Measurements from ENCODE around the gene IDI2.
"Not testable (repeated sequence)": the region's sequence is repeated elsewhere in the genome, so short reads cannot be mapped to it uniquely, and the experiment has no call there.

IDI2 gene

DNA sequence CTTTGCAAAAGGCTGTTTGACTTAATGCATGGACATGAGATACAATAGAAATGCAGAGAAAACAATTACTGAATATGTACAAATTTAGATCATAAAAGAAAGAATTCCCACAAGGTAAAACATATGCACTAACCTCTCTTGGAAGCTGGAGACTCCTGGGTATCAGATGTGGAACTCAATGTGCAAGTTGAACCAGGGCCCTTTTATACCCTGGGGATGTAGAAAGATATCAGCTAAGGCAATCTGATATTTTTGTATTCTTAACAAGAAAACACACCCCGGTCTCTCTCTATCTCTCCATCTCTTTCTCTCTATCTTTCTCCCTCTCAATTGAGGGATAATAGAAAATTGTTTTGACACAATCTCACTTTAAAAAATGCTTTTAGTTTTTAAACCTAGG lies at the start of gene IDI2:
IDI2 (minus strand) TSS at position 177 of the 400 bp plus-strand sequence. CDS start 1,136 bp downstream, outside the sequence.
- DNase-seq = no peak

DNA sequence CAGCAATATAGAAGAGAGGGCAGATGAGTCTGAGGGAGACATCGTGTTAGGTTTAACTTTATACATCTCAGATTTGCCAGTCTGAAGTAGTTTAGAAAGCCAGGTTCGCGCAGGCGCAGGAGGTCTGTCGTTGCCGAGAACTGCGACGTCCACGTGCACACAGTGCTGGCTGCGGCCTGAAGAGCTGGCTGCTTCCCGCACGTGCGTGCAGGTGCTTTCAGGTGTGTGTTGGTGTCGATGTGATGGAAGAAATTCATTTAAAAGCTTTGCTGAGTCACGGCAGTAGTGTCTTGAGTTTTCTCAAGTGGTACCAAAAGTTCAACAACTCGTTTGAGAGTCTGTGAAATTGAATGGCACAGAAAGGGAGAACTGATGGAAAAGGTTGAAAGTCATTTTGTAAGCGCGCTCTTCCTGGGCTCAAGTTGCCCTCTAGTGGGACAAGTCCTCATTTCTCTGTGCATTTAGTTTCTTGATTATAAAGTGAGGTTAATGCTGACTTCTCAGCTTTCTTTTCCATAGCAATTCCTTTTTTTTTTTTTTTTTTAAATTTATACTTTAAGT lies 49.2 kb upstream of the IDI2 start:
- no peak for DNase-seq

- no peak for DNase-seq
Measured at GRCh38 chr10:1074052-1074747, 48.5 kb upstream of the IDI2 start.

GRCh38 chr10:1070919-1071318 lies 45.3 kb upstream of the IDI2 start:
- DNase-seq = no peak

- no peak for DNase-seq
Measured at GRCh38 chr10:1068380-1069361, 43.0 kb upstream of the IDI2 start.

DNA sequence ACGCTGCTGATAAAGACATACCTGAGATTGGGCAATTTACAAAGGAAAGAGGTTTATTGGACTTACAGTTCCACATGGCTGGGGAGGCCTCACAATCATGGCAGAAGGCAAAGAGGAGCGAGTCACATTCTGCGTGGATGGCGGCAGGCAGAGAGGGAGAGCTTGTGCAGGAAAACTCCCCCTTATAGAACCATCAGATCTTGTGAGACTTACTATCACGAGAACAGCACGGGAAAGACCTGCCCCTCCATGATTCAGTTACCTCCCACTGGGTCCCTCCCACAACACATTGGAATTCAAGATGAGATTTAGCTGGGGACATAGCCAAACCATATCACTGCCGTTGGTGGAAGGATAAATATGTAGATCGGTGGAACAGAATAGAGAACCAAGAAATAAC lies 41.1 kb upstream of the IDI2 start:
- not testable (repeated sequence) for DNase-seq

GRCh38 chr10:1064964-1065247 lies 39.2 kb upstream of the IDI2 start:
- no peak for DNase-seq

DNA sequence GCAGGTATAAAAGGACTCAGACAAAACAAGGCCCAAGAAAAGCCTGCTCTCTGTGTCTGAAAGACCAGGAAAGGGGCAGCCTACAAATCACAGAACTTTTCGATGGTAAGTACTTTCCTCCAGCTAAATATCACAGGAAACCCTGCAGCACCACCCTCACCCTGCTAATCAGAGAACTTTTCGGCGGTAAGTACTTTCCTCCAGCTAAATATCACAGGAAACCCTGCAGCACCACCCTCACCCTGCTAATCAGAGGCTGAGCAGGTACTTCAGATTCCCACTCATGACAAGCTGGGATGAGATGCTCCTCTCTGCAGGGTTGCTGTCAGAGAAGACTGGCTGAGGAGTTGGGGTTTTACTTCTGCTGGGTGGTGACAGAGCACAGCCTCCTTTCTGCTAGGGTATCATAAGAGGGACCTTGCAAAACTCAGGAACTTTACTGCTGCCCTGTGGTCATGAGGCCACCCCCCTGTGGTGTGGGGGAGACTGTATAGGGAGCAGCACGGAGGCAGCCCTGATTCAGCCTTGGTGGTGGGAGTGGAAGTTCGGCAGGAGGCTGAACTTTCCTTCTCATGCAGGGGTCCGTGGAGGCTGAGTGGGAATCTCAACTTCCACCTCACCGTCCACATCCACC lies 37.7 kb upstream of the IDI2 start:
- DNase-seq = no peak

- no peak for DNase-seq
Measured at GRCh38 chr10:1061930-1062774, 36.5 kb upstream of the IDI2 start.

- no peak for DNase-seq
Measured at GRCh38 chr10:1059902-1060301, 34.2 kb upstream of the IDI2 start.

DNA sequence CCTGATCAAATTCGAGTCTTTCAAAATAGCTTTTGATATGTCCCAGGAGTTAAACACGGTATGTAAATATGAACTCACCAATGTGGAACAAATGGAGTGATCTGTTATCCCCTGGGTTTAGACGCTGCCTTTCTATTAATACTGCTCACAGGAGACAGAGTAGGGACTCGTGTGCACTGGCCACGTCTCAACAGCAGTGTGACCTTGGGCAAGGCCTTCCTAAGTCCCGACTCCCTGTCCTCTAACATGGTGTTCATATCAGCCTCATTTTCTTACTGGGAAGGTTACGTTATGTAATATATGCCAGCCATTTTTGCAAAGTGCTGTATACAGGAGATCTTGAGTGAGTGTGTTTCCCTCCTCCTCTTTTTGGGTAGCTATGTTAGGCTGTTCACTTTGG lies 32.4 kb upstream of the IDI2 start:
- no peak for DNase-seq

DNA sequence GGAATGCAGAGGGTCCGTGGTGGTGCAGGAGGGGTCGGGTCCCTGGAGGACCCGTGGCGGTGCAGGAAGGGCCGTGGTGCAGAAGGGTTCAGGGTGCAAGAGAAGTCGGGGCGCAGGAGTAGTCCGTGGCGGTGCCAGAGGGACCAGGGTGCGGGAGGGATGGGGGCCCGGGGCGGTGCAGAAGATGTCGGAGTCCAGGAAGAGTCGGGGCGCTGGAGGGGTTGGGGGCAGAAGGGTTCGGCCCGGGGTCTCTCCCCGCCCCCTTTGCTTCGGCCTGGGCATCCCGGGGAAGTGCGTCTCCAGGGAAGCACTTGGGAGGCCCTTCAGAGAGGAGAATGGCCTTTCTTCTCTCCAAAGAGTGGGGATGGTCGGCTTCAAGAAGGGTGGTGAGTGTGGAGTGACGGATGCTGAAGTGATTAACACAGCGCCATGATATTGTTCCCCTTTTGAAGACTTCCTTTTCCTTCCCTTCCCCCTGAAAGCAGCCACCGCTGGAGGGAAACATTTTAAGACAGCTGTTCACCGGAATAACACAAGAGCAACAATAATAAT lies 31.5 kb upstream of the IDI2 start:
- DNase-seq = no peak

- peak; percentile 89 for DNase-seq
Measured at GRCh38 chr10:1056326-1057105, 30.9 kb upstream of the IDI2 start, which contains the start of gene WDR37. WDR37 (plus strand) TSS chr10:1056385; CDS start chr10:1072156, 15,771 bp downstream.

- DNase-seq = no peak
Measured at GRCh38 chr10:1054684-1055083, 29.0 kb upstream of the IDI2 start.

DNA sequence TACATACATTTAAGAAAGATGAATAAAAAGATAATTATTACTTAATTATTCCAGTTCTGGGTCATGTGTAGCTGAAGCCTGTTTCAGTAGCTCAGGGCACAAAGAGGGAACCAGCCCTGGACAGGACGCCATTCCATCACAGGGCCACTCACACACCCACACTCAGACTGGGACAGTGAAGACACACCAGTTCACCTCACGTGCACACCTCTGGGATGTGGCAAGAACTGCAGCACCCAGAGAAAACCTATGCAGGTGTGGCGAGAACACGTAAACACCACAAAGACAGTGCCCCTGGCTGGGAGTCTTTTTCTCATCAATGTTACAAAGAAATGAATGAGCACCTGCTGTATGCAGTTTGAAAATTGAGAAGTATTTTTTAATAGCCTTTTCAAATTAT lies 24.9 kb upstream of the IDI2 start:
- no peak for DNase-seq

GRCh38 chr10:1050145-1050544 lies 24.5 kb upstream of the IDI2 start:
- no peak for DNase-seq

DNA sequence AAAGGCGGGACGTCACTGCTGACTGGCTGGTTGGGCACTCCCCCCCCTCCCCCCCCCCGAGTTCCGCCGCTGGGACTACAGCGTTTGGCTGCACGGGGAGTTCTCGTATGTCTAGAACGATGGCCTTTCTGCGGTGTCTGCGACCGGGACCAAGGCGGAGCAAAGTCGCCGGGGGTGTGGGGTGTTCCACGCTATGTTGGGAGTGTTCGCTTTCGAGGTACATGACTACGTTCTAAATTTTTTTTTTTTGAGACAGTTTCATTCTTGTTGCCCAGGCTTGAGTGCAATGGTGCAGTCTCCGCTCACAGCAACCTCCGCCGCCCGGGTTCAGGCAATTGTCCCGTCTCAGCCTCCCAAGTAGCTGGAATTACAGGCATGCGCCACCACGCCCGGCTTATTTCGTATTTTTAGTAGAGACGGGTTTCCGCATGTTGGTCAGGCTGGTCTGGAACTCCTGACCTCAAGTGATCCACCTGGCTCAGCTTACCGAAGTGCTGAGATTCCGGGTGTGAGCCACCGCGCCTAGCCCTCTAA lies 23.8 kb upstream of the IDI2 start:
- DNase-seq = no peak

GRCh38 chr10:1048732-1049424 lies 23.2 kb upstream of the IDI2 start, which contains the start of gene IDI1:
IDI1 (minus strand) TSS chr10:1049119; CDS start chr10:1049003, 116 bp downstream.
- peak; percentile 99 for DNase-seq

GRCh38 chr10:1048349-1048731 lies 22.7 kb upstream of the IDI2 start:
- no peak for DNase-seq

DNA sequence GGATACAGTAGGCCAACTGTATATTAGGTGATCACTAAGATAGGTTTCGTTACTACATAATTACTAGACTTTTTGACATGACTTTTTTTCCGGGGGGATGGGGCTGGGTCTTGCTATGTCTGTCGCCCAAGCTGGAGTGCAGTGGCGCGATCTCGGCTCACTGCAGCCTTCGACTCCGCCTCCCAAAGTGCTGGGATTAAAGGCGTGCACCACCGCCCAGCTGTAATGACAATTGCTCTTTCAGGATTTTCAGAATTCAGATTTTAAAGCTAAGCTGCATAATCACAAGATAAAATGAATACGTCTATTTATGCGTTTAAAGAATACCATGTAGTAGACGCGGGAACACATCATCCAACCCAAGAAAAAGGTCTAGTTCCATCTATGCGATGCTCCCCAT lies 22.3 kb upstream of the IDI2 start:
- DNase-seq = no peak
